OCI-LY7 (cell line): ENCODE results near the gene SPTLC2.

Experiments
- CTCF ChIP-seq: fragments of 200-600 bp; sonication (generic); conservative IDR thresholded peaks from 2 replicates; pipeline ENCODE4 v1.5.1; 2014; ENCODE audit warnings: mild to moderate bottlenecking, antibody characterized with exemption, low read length, moderate library complexity, mixed read lengths
- EZH2phosphoT487 ChIP-seq: fragments of 200-600 bp; sonication (generic); IDR thresholded peaks from 2 replicates; pipeline ENCODE4 v1.6.1; 2018; ENCODE audit warnings: low read depth, borderline replicate concordance, mild to moderate bottlenecking, mixed run types, antibody characterized with exemption, low read length, moderate library complexity, mixed read lengths

DNA sequence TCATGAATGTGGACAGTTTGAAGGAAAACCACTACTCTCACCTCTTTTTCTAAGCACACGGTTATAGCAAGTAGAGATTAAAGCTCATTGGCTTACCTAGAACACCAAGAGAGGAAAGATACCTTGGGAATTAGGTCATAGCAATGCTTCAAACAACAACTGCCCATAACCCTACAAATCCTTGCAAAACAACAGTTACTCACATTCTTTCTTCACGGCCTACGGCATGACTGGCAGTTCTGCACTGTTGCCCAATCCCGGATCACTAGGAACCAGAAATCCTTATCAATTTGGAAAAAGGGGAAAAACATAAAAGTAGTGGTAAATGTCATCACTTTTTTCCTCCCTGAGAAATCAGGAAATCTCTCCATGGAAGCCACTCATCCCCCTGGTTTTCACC, 108.2 kb downstream of the SPTLC2 start:
- no peak for TF ChIP-seq CTCF
- TF ChIP-seq EZH2phosphoT487: no peak
